H1 (cell line): ENCODE measurements around the gene PGM2L1. TPM values are rescaled to one million over a fixed set of nuclear protein-coding genes. Genes with fewer than 3 reads are reported as not detected.

Source experiments
- CTCF ChIA-PET: fragments of 300-600 bp; sonication (Branson Sonifier 250); formaldehyde crosslinking; loops from one replicate; lab custom pipeline; 2021; ENCODE audit not compliant: partially characterized antibody; lab: Charles Lee
- POLR2A ChIA-PET: fragments of 300-600 bp; sonication (Branson Sonifier 250); formaldehyde crosslinking; loops from one replicate; lab custom pipeline; 2021; ENCODE audit warnings: inconsistent platforms; ENCODE audit not compliant: partially characterized antibody; lab: Charles Lee
- DNase-seq, 2 experiments: peaks; one replicate each; pipeline versions ENCODE4 v3.0.0 to v3.0.0-alpha.2; 2010 to 2022; ENCODE audit warnings: low spot score in 2 of 2, low read depth in 1 of 2, mixed read lengths in 1 of 2
- FAIRE-seq: peaks from 2 replicates; lab custom pipeline; 2011; peaks lifted over from hg19 to GRCh38; lab: Jason Lieb, UNC
- H2AFZ ChIP-seq: 2 replicates; pipeline ENCODE4 v1.8.1; 2012; ENCODE audit warnings: low read length, inconsistent platforms
- H2AK5ac ChIP-seq: 2 replicates; pipeline ENCODE4 v1.6.1; 2013; ENCODE audit warnings: low read depth, low read length
- H2BK120ac ChIP-seq: replicated peaks from 2 replicates; pipeline ENCODE3; 2013; ENCODE audit warnings: low read depth, low read length, inconsistent platforms
- H2BK12ac ChIP-seq: 2 replicates; pipeline ENCODE4 v1.6.1; 2013; ENCODE audit warnings: low read depth, low read length
- H2BK15ac ChIP-seq: 2 replicates; pipeline ENCODE4 v1.6.1; 2013; ENCODE audit warnings: low read length
- H2BK20ac ChIP-seq: 2 replicates; pipeline ENCODE4 v1.6.1; 2013; ENCODE audit warnings: low read length
- H2BK5ac ChIP-seq: 2 replicates; pipeline ENCODE4 v1.6.1; 2013; ENCODE audit warnings: low read depth, low read length
- H3K14ac ChIP-seq: 2 replicates; pipeline ENCODE4 v1.6.1; 2013; ENCODE audit warnings: inconsistent platforms; ENCODE audit not compliant: insufficient read length
- H3K18ac ChIP-seq: 2 replicates; pipeline ENCODE4 v1.6.1; 2013; ENCODE audit warnings: low read length; ENCODE audit errors: extremely low read depth
- H3K23ac ChIP-seq: 2 replicates; pipeline ENCODE4 v1.6.1; 2013; ENCODE audit warnings: inconsistent platforms; ENCODE audit not compliant: insufficient read length
- H3K23me2 ChIP-seq: 2 replicates; pipeline ENCODE4 v1.6.1; 2013; ENCODE audit warnings: low read depth, low read length
- H3K27ac ChIP-seq: 2 replicates; pipeline ENCODE4 v1.6.1; 2011; ENCODE audit warnings: low read depth, low read length, inconsistent platforms
- H3K27me3 ChIP-seq, 4 experiments: replicated peaks in 1 of 4; 1 replicate in 1 of 4; 2 replicates in 3 of 4; pipeline versions ENCODE4 v1.6.1 to v1.8.1; 2011 to 2013; ENCODE audit warnings: low read length in 3 of 4, mild to moderate bottlenecking in 3 of 4, inconsistent platforms in 2 of 4, mixed read lengths in 2 of 4, moderate library complexity in 1 of 4; ENCODE audit not compliant: control insufficient read depth in 3 of 4, insufficient read depth in 3 of 4; ENCODE audit errors: extremely low read depth in 1 of 4
- H3K36me3 ChIP-seq, 4 experiments: 2 replicates each; pipeline versions ENCODE4 v1.6.1 to v1.8.1; 2011 to 2013; ENCODE audit warnings: mild to moderate bottlenecking in 4 of 4, low read length in 3 of 4, moderate library complexity in 2 of 4, control low read depth in 1 of 4, inconsistent platforms in 1 of 4; ENCODE audit not compliant: insufficient read depth in 4 of 4, control insufficient read depth in 2 of 4
- H3K4ac ChIP-seq: replicated peaks from 2 replicates; pipeline ENCODE3; 2013; ENCODE audit warnings: low read length, low read depth, mixed read lengths, inconsistent platforms; ENCODE audit not compliant: insufficient read length
- H3K4me1 ChIP-seq, 4 experiments: replicated peaks in 1 of 4; 1 replicate in 1 of 4; 2 replicates in 3 of 4; pipeline versions ENCODE4 v1.6.1 to v1.8.1; 2011 to 2013; ENCODE audit warnings: low read length in 3 of 4, inconsistent platforms in 2 of 4, mixed read lengths in 1 of 4; ENCODE audit not compliant: insufficient read depth in 4 of 4, control insufficient read depth in 3 of 4
- H3K4me2 ChIP-seq, 2 experiments: 2 replicates each; pipeline versions ENCODE4 v1.6.1 to v1.8.1; 2011 to 2013; ENCODE audit warnings: low read depth in 2 of 2, low read length in 2 of 2, control low read depth in 1 of 2, inconsistent platforms in 1 of 2, mild to moderate bottlenecking in 1 of 2; ENCODE audit not compliant: insufficient read depth in 1 of 2
- H3K4me3 ChIP-seq, 4 experiments: fragments of 200-600, 300-600 bp in 1 of 4; sonication (generic), shearing (Covaris generic), sonication (Bioruptor Twin) in 1 of 4; 2 replicates each; pipeline versions ENCODE4 v1.5.1 to v1.8.1; 2011 to 2016; ENCODE audit warnings: low read length in 4 of 4, low read depth in 3 of 4, control low read depth in 2 of 4, inconsistent platforms in 2 of 4, mild to moderate bottlenecking in 2 of 4, mixed read lengths in 1 of 4, moderate library complexity in 1 of 4; ENCODE audit not compliant: insufficient read depth in 2 of 4; ENCODE audit errors: extremely low read depth in 1 of 4
- H3K56ac ChIP-seq: replicated peaks from 2 replicates; pipeline ENCODE3; 2013; ENCODE audit warnings: low read depth, mild to moderate bottlenecking, mixed read lengths, low read length, inconsistent platforms; ENCODE audit not compliant: insufficient read length
- H3K79me1 ChIP-seq: 2 replicates; pipeline ENCODE4 v1.6.1; 2013; ENCODE audit warnings: low read depth, low read length, control low read depth
- H3K79me2 ChIP-seq, 2 experiments: 2 replicates each; pipeline versions ENCODE4 v1.6.1 to v1.8.1; 2012 to 2013; ENCODE audit warnings: low read length in 2 of 2, mild to moderate bottlenecking in 2 of 2, inconsistent platforms in 1 of 2; ENCODE audit not compliant: insufficient read depth in 2 of 2, control insufficient read depth in 1 of 2
- H3K9ac ChIP-seq, 4 experiments: replicated peaks in 1 of 4; 1 replicate in 1 of 4; 2 replicates in 3 of 4; pipeline versions ENCODE4 v1.6.1 to v1.8.1; 2011 to 2013; ENCODE audit warnings: low read depth in 3 of 4, low read length in 3 of 4, control low read depth in 2 of 4, mild to moderate bottlenecking in 2 of 4, moderate library complexity in 2 of 4, inconsistent platforms in 1 of 4; ENCODE audit errors: extremely low read depth in 1 of 4
- H3K9me3 ChIP-seq, 2 experiments: 2 replicates each; pipeline versions ENCODE4 v1.6.1 to v1.8.1; 2012 to 2013; ENCODE audit warnings: mild to moderate bottlenecking in 2 of 2, moderate library complexity in 2 of 2, control low read depth in 1 of 2, inconsistent platforms in 1 of 2, low read depth in 1 of 2, low read length in 1 of 2, mixed read lengths in 1 of 2; ENCODE audit not compliant: insufficient read depth in 2 of 2
- H4K20me1 ChIP-seq, 2 experiments: replicated peaks in 1 of 2; 2 replicates each; pipeline versions ENCODE3 to v1.8.1; 2011 to 2013; ENCODE audit warnings: inconsistent platforms in 2 of 2, low read length in 2 of 2, mild to moderate bottlenecking in 1 of 2; ENCODE audit not compliant: insufficient read depth in 2 of 2, control insufficient read depth in 1 of 2
- H4K5ac ChIP-seq: 2 replicates; pipeline ENCODE4 v1.6.1; 2013; ENCODE audit warnings: low read length, low read depth, mixed read lengths, inconsistent platforms; ENCODE audit not compliant: insufficient read length
- H4K8ac ChIP-seq: 2 replicates; pipeline ENCODE4 v1.8.0; 2013; ENCODE audit warnings: mild to moderate bottlenecking, moderate library complexity, low read length, inconsistent platforms; ENCODE audit not compliant: insufficient read depth; ENCODE audit errors: extremely low read depth
- H4K91ac ChIP-seq: replicated peaks from 2 replicates; pipeline ENCODE3; 2013; ENCODE audit warnings: low read length, mixed read lengths, inconsistent platforms; ENCODE audit not compliant: insufficient read length
- ASH2L ChIP-seq: fragments of 200-600, 300-600 bp; sonication (generic); IDR thresholded peaks from one replicate; pipeline ENCODE4 v1.7.1; 2017; ENCODE audit warnings: low read length
- CEBPB ChIP-seq: IDR thresholded peaks from 2 replicates; pipeline ENCODE4 v1.6.1; 2012; ENCODE audit warnings: low read depth, low read length
- CHD2 ChIP-seq: IDR thresholded peaks from 2 replicates; pipeline ENCODE4 v1.6.1; 2012; ENCODE audit warnings: low read length, improper control_type of control experiment
- CREB1 ChIP-seq: IDR thresholded peaks from 2 replicates; pipeline ENCODE4 v1.6.1; 2012; ENCODE audit warnings: inconsistent platforms
- GABPA ChIP-seq: IDR thresholded peaks from 2 replicates; pipeline ENCODE4 v1.6.1; 2011; ENCODE audit warnings: mild to moderate bottlenecking, low read length, moderate library complexity, borderline replicate concordance; ENCODE audit not compliant: insufficient read depth
- JUN ChIP-seq: IDR thresholded peaks from 2 replicates; pipeline ENCODE4 v1.6.1; 2011; ENCODE audit warnings: low read depth, mild to moderate bottlenecking, improper control_type of control experiment, low read length
- POU5F1 ChIP-seq: IDR thresholded peaks from 2 replicates; pipeline ENCODE4 v1.6.1; 2011; ENCODE audit warnings: low read depth, mild to moderate bottlenecking, low read length, moderate library complexity
- RAD21 ChIP-seq, 2 experiments: IDR thresholded peaks in 1 of 2; conservative IDR thresholded peaks in 1 of 2; 2 replicates each; pipeline ENCODE4 v1.6.1; 2011; ENCODE audit warnings: low read depth in 2 of 2, low read length in 2 of 2, improper control_type of control experiment in 1 of 2, inconsistent platforms in 1 of 2, mild to moderate bottlenecking in 1 of 2, moderate library complexity in 1 of 2
- RFX5 ChIP-seq: IDR thresholded peaks from 2 replicates; pipeline ENCODE4 v1.6.1; 2011; ENCODE audit warnings: low read depth, low read length, improper control_type of control experiment, borderline replicate concordance
- TAF7 ChIP-seq: optimal IDR thresholded peaks from 2 replicates; pipeline ENCODE3; 2011; ENCODE audit warnings: low read depth, mild to moderate bottlenecking, inconsistent platforms, low read length, moderate library complexity, borderline replicate concordance
- ZNF274 ChIP-seq: IDR thresholded peaks from 2 replicates; pipeline ENCODE4 v1.7.0; 2012; ENCODE audit warnings: low read length, borderline replicate concordance; ENCODE audit errors: extremely low read depth
- WGBS, 2 experiments: shearing (Covaris generic) in 1 of 2; methylation state at CpG; one replicate each; pipeline versions ENCODE4 v1.1.6 to v1.1.7; 2013 to 2015; ENCODE audit warnings: low lambda C conversion rate in 2 of 2, mixed read lengths in 2 of 2, inconsistent platforms in 1 of 2, low coverage in 1 of 2, missing lambda C conversion rate in 1 of 2; ENCODE audit not compliant: insufficient replicate concordance in 2 of 2, insufficient coverage in 1 of 2, insufficient read length in 1 of 2; ENCODE audit errors: extremely low coverage in 1 of 2, missing lambda C conversion rate in 1 of 2; 5-methylcytosine and 5-hydroxymethylcytosine counted together
- polyA plus RNA-seq, 7 experiments: library from polyadenylated mRNA; depleted of rRNA in 3 of 7; stranded (reverse) in 5 of 7; unstranded in 2 of 7; fragments of >200 nt in 5 of 7; fragments of 200-250 nt in 2 of 7; gene quantifications; 1 replicate in 5 of 7; 2 replicates in 1 of 7; 4 replicates in 1 of 7; pipeline versions ENCODE4 v1.2.1 to v1.2.3, GENCODE V29; 2011 to 2013; ENCODE audit warnings: missing spikeins in 2 of 7, mixed read lengths in 2 of 7
- total RNA-seq: library from RNA; stranded (reverse); fragmentation: NEBNext Ultra II Directional; extraction: Animal tissue kit (Norgen Biotek cat#: 25700); gene quantifications from 2 replicates; pipeline ENCODE4 v1.2.1, GENCODE V29; 2021

The PGM2L1 gene
- total and polyA plus RNA-seq, 2 of the 8 experiments (the other 6 are each of a cell fraction or from before 2014, with no cell fraction given) = 5.0 to 42.7 TPM

DNA sequence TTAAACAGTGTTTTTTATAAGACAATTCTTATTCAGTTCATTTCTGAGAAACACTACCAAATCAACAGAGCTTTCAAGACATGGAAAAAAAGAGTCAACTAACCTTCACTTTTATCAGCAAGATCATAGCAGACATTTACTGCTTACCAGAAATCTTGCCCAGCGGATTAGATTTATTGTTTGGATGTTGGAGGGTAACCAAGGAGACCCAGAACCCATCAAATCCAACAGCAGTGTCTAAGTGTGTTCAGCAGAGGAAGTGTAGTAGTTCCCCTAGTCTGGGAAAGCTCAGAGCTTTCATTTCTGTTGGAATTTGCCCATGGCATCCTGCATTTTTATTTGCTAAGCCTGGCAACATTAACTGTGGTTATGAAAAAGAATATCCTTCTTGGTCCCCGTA lies 2.4 kb upstream of the PGM2L1 start:
- no peaks in the 10 kb centered on the region for H4K20me1 ChIP-seq
- H3K27me3 ChIP-seq = no peaks in the 10 kb centered on the region
- H4K8ac ChIP-seq = no peak overlapping the region
- H4K91ac ChIP-seq = no peak overlapping the region
- H2AFZ ChIP-seq = no peak overlapping the region
- TF ChIP-seq CEBPB = no peak
- TF ChIP-seq TAF7 = no peak
- TF ChIP-seq ZNF274 = no peak
- TF ChIP-seq GABPA = no peak
- TF ChIP-seq JUN = no peak
- TF ChIP-seq POU5F1 = no peak
- no peak for TF ChIP-seq RAD21 (IDR thresholded peaks at IDR 0.05 in 1 of 2, conservative IDR thresholded peaks at IDR 0.05 in 1 of 2; ENCODE audit: low read depth in 2 of 2, low read length in 2 of 2)
- TF ChIP-seq CHD2 = no peak
- no peak for TF ChIP-seq ASH2L
- no peak for TF ChIP-seq RFX5
- no peak for TF ChIP-seq CREB1
- H3K9ac ChIP-seq = no peak overlapping the region
- no peak overlapping the region for H3K23ac ChIP-seq
- H2AK5ac ChIP-seq = no peak overlapping the region
- no peaks in the 10 kb centered on the region for H3K9me3 ChIP-seq
- no peak overlapping the region for H3K14ac ChIP-seq
- no peaks in the 10 kb centered on the region; the same call in 1 of the 2 replicates for H3K79me1 ChIP-seq
- no peaks in the 10 kb centered on the region for H3K36me3 ChIP-seq
- H3K4me2 ChIP-seq = no peak overlapping the region
- peaks cover 8% of the 10 kb centered on the region; the same call in 1 of the 2 replicates for H3K23me2 ChIP-seq
- POLR2A ChIA-PET = no interaction called here
- no peak overlapping the region for H3K56ac ChIP-seq
- no peak overlapping the region for H3K18ac ChIP-seq
- no peak overlapping the region for H4K5ac ChIP-seq
- 89% methylated on average over 2 of the region's 2 CpGs; no CpG with 5 or more reads in 1 of the 2 experiments for WGBS, 2 experiments
- H3K27ac ChIP-seq = no peak overlapping the region
- no peak overlapping the region for H2BK5ac ChIP-seq
- no peak overlapping the region for H2BK120ac ChIP-seq
- DNase-seq (no peak), FAIRE-seq (no peak)
- H2BK15ac ChIP-seq = no peak overlapping the region
- H3K79me2 ChIP-seq = peaks cover 0 to 1% of the 10 kb centered on the region in 2 experiments; a peak in 1 of 4 replicates
- CTCF ChIA-PET = interaction anchor here (4.1 kb wide), 1 partner anchor 10 kb away, joined by 20 read pairs; no protein-coding TSS in a partner anchor
- peaks cover 0 to 3% (median 0%) of the 10 kb centered on the region in 4 experiments; a peak in 2 of 7 replicates for H3K4me1 ChIP-seq
- no peak overlapping the region for H3K4ac ChIP-seq
- no peak overlapping the region for H2BK12ac ChIP-seq
- H3K4me3 ChIP-seq = no peak overlapping the region
- H2BK20ac ChIP-seq = no peak overlapping the region
